ENCODE data around the gene SMURF2.
"Not testable (repeated sequence)": the region's sequence is repeated elsewhere in the genome, so short reads cannot be mapped to it uniquely, and the experiment has no call there.

The SMURF2 gene

DNA sequence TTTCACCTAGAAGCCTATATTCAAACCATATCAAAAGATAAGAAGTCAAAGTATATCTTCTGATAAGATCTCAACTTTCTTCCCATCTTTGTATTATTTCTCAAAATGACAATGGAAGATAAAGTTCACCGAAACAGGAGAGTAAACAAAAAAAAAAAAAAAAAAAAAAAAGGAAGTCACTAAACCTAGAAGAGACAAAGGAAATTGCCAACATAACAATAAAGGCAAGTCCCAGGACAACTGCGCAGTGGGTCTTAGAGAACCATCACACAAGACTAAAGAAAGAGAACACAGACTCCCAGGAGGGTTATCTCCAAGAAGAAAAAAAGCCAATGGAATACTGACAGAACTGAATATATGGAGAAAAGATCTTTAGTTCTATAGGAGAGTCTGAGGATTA is 65.7 kb downstream of the SMURF2 start:
- no peak for DNase-seq (ENCODE audit: low read depth)

DNA sequence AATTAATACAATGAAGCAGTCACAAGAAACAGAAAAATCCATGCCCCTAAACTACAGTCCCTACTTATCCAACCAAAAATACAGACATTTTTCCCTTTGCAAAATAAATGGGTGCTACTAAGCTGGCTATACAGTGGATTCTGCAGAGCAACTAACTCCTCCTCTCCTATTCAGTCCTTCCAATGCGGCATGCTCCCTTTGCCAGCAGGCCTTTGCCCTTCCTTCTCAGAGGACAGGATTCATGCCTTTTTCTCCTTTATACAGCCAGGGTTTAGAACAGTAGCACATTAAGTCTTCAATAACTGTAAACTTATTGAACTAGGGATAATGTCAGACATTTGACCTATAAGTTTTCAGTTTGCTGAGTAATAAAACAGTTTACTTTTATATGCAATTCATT is 70.2 kb downstream of the SMURF2 start:
- no peak for DNase-seq (ENCODE audit: low read depth)

DNA sequence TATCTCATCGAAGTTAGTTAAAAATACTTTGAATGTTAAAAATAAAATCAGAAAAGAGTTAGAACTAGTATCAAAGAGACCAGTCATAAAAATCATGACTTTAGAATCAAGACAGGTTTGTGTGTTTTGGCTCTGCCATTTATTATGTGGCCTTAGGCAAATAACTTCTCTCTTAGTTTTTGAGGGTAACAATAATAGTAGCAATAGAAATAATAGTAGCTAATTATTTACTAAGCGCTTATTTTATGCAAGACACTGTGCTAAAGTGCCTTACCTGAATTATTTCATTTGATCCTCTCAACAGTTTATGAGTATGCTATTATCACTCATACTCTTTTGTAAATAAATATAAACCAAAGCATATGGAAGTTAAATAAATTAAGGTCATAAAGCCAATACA is 77.0 kb downstream of the SMURF2 start:
- no peak for DNase-seq (ENCODE audit: low read depth)

DNA sequence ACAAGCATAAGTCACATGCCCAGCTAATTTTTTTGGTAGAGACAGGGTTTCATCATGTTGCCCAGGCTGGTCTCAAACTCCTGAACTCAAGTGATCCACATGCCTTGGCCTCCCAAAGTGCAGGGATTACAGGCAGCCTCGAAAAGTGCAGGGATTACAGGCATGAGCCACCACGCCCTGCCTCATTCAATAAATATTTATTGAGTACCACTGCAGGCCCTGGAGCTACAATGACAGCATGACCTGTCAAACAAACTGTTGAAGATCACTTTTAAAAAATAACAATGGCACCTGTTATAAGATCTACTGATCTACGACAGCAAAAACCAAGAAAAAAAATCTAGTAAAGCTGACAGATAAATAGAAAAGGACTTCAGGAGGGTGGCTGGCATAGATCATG is 79.1 kb downstream of the SMURF2 start:
- no peak for DNase-seq (ENCODE audit: low read depth)

DNA sequence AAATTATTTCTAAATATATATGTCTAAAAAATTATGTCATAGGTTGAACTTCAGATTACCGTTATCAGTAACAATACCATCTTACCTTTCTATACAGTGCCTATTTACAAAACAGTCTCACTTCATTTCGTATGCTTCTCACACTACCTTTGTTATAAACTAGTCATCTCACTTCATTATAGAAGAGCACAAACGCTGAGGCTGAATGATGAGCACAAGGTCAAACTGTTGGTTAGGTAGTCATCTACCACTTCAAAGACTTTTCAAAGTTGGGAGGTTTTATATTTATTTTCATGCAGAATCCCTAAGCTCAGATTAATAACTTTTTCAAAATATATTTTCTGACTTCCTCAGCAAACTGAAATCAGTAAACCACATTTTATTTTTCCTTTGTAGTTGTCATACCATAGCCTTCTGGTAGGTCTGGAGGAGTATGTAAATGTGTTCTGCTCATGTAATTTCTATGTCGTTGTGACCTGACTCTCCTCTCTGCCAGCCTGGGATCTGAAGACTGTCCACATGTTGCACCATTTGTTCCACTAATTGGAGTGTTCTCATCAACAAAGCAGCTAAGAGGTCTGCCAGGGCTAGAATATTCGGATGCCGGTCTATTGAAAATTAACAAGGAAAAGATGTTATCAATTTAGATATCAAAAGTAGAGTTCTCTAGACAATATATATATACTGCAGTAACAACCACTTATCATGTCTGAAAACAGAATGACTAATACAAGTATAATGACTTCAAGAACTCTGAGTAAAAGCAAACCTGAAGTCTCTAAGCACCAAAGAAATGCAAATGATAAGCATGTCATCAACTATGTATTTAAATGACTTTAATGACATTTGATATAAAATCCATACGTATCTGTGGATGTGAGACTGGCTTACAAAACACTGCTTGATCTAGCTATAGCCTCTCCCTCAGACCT is 81.5 kb downstream of the SMURF2 start:
- no peak for DNase-seq (ENCODE audit: low read depth)

DNA sequence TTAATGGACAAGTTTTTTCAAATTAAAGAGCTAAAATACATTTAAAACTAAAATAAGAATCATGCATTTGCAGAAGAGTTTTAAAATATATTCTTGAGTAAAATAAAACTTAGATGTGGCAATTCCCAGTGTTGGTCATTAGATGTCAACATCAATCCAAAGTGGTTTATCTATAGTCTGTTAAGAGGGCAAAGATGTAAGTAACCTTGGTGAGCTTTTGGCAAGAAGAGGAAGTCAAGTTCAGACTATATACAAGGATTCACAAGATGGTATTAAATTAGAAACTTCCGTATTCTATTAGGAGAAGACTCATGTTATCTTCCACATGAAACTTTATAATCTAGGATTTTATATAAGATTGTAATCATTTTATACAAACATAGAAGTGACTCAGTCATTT is 82.2 kb downstream of the SMURF2 start:
- DNase-seq (ENCODE audit: low read depth) = no peak

DNA sequence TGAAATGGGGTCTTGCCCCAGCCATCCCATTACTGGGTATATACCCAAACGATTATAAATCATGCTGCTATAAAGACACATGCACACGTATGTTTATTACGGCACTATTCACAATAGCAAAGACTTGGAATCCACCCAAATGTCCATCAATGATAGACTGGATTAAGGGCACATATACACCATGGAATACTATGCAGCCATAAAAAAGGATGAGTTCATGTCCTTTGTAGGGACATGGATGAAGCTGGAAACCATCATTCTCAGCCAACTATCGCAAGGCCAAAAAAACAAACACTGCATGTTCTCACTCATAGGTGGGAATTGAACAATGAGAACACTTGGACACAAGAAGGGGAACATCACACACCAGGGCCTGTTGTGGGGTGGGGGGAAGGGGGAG is 85.1 kb downstream of the SMURF2 start:
- DNase-seq (ENCODE audit: low read depth) = not testable (repeated sequence)

DNA sequence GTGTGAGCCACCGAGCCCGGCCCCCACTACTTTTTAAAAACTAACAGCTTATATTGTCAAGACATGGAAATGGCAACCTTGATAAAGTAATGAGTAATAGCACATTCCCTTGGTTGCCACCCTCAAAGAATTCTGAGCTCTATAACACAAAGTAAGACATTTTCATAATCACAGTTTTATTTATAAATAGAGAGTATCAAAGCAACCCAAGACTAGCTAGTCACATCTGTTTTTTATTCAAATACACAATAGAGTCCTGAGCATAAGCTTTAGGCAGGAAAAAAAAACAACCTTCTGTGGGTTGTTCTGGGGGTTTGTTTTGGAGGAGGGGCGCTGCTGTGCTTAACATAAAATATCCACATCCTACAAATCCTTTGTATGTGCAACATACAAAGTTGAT is 86.7 kb downstream of the SMURF2 start:
- no peak for DNase-seq (ENCODE audit: low read depth)

DNA sequence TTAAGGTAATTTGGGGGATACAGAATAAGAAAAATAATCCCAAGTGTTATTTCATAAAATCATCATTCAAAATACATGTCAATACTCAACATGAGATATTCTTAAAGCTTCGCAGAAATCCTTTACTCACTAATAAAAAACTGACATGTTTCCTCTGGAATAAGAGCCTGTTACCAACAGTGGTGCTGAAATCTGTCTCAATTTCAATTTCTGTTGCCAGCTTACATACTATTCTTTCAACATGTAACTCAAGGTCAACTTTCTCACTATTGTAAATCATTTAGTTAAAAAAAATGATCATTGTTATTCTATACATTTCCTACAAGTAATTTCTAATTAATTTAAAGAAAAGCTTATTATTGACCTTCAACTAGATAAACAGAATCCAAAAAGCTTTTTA is 87.5 kb downstream of the SMURF2 start:
- DNase-seq (ENCODE audit: low read depth) = no peak

DNA sequence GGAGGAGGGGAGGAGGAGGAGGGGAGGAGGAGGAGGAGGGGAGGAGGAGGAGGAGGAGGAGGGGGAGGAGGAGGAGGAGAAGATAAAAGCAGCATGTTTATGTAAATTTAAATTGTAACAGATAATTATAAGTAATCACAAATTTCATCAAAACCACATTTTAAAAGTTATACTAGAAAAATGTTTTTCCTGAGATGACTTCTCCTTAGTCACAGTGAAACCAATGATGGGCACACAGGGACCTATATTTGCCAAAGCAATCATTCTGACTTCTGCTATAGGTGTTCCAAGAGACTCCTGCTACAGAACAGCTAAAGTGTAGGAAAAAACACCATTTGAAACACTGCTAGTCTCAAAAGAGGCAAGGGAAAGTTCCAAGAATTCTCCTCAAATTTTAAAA is 88.9 kb downstream of the SMURF2 start:
- DNase-seq (ENCODE audit: low read depth) = no peak

DNA sequence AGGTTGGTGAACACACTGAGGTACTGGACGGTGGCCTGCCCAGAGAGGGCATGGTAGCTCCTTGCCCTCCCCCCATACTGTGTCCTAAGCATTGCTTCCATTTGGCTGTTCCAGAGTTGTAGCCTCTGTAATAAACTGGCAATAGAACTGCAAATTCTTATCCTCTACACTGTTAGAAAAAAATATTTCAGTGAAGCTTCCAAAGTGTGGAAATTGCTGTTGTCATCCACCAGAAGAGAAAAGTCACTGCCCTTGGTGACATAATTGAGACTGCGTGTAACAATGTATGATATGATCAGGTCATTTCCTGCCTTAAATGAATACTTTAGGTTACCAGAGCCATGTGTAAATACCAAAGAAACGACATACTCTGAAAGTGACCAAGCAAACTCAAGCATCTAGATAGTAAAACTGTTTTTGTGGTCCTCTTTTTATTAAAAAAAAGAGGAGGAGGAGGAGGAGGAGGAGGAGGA is 89.4 kb downstream of the SMURF2 start:
- DNase-seq (ENCODE audit: low read depth) = no peak

DNA sequence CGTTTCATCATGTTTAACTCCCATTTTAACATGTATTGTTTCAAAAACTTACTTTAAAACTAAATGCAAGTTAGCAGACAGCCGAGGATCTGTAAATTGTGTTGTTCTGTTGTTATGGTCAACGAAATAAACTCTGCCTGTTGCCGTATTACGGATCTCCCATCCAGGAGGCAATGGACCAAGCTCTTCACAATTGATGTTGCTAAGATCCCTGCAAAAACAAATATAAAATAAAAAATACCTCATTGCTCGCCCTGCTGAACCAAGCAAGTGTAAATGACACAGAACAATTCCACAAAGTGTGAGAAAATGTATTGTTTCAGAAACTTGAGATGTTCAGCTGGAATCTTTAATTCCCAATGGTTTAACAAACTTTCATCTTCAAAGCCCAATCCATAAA is 90.4 kb downstream of the SMURF2 start:
- no peak for DNase-seq (ENCODE audit: low read depth)

DNA sequence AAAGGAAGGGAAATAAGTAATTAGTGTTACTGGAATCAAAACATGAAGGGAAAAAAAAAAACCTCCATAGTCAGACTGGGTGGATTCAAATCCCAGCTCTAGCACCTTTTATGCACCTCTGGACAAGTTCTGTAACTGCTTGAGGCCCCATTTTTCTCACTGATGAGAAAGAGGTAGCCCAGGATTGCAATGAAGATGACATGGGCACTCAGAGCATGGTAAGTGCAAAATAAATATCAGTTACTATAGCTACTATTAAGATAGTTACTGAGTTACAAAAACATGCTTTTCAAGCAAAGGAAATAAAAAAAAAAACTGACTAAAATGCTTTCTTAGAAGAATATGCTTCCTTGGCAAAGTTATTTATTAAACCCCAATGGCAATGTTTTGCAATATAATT is 96.5 kb downstream of the SMURF2 start:
- DNase-seq (ENCODE audit: low read depth) = no peak

DNA sequence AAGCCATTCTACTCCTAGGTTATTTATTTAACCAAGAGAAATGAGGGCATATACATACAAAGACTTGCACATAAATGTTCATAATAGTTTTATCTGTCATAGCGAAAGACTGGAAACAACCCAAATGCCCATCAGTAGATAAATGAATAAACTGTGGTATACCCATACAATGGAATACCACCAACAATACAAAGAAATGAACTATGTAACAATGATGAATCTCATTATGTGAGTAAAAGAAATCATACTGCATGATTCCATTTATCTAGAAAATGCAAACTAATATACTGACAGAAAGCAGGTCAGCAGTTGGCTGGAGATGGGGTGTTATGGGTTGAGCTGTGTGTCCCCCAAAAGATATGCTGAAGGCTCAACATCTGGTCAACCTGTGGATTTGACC is 98.0 kb downstream of the SMURF2 start:
- no peak for DNase-seq (ENCODE audit: low read depth)

DNA sequence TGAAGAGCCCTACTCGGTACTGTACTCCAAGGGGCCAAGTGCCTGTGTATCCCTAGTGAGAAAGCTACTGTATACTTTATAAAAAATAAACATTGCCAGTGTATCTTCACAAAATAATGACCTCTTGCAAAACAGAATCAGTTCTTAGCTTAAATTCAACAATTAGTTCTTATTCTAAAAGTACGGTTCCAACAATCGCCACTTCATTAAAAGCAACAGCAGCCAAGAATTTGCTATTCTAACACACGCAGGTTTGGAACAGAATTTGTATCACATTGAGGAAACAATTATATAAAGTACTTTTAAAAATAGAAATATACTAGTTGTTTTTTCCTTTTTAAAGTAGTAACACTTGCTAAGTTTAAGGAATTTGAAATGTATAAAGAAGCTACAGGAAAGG is 106.8 kb downstream of the SMURF2 start:
- DNase-seq (ENCODE audit: low read depth) = no peak

DNA sequence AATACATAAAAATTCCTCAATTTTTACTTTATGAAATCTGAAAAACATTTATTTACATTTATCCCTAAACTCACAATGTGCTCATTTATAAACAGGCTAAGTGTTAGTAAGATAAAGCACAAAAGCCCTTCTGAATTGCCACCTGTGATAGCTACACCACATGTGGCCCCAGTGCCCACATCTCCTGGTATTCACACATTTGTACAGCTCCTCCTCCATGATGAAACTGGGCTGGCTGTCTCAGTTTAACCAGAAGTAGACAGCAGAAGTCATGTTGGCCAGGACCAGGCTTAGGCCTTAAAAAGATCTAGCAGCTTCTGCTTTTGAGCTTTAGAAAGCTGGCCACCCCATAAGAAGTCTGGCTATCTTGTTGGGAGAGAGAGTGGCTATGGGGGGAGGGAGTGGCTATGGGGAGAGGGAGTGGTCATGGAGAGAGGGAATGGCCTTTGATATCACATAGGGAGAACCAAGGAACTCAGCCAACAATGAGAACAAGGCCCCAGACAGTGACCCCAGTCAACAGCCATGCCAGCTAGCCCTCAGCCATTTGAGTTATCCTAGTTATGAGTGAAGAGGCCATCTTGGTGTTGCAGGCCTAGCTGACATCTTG is 108.0 kb downstream of the SMURF2 start:
- DNase-seq (ENCODE audit: low read depth) = no peak

DNA sequence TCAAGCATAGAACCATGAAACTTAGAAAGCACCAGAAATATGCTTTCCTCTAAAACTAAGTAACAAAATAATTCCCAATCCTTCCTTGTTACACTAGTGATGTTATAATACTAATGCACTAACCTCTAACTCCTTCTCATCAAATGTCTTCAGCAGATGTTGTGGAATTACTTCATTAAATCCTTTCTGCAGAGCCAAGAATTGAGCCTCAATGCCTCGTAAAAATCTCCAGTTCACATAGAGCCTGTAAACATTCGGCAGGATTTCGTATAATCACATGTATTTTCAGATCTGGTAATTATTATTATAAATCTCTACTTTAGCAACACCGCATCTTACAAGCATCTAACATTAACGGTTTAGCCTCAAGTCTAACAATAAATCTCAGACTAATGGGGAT is 110.6 kb downstream of the SMURF2 start:
- no peak for DNase-seq (ENCODE audit: low read depth)

DNA sequence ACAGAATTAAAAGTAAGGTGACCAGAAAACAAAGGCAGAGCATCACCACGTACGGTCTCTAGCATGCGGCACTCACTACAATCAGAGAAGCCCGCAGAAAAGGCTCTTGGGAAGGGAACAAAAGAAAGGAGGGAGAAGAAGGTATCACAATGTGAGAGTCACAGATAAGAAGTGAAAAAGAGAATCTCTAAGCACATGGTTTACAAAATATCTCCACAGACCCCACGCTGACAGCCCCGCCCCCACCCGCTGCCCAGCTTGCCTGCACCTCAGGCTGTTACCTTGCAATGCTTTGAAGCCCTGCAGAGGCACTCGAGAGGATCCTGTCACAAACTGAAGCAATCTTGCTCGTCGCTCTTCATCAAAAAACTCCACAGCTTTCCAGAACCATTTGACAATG is 114.8 kb downstream of the SMURF2 start:
- no peak for DNase-seq (ENCODE audit: low read depth)

DNA sequence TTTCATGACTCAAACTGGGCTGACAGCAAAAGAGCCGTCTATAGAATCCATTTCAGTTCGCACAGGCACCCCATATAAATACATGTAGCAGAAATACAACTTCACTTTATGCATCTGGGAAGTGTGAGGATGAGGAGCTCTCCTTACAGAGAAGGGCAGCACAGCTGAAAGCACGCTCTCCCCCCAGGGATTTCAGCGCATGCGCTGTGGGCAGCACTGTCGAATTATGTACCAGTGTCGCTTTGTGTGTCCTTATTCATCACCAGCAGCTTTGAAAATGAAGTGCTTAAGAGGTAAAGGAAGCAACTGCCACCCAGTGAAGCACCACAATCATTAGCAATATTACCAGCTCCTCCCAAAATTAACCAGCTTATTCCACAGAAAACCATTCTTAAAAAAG is 115.4 kb downstream of the SMURF2 start:
- no peak for DNase-seq (ENCODE audit: low read depth)

DNA sequence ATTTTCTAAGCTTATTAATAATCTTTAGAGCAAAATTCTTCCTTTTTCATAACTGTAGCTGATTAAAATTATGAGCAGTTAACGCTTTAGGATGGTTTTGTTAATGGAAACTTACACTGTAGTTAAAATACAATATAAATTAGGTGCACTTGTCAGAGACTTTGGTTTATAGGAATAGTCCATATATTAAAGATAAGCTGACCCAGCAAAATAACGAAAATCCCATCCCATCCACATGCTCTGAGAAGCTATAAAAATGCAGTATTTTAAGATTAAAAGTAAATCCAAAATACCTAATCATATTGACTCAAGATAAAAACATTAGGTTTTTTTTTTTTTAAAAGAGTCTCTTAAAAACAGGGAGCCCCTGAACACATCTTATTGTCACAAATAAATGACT is 117.4 kb downstream of the SMURF2 start:
- no peak for DNase-seq (ENCODE audit: low read depth)

DNA sequence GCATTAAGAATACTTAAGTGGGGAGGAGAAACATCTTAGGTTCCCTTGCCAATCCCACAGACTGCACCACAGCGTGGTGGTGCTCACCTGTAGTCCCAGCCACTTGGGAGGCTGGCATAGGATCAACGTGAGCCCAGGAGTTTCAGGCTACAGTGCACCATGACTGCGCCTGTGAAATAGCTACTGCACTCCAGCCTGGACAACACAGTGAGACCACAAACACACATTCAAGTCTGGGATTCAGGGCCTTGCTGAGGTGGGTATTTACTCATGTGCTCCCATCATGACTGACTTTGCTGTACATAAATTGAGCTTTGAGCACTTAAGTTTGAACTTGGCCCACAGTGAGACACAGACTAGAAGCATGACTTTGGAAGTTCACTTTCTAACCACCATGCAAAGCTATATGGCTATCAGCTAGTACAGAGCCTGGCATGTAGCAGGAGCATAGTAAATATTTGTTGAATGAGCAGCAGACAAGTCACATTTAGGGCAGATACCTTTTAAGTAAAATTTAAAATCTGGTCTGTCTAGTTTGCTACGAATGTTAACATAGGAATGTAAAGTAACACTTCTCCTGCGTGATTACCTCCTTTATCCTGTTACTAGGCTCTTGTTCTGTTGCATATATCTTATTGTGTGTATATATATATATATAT is 121.9 kb downstream of the SMURF2 start:
- no peak for DNase-seq (ENCODE audit: low read depth)

DNA sequence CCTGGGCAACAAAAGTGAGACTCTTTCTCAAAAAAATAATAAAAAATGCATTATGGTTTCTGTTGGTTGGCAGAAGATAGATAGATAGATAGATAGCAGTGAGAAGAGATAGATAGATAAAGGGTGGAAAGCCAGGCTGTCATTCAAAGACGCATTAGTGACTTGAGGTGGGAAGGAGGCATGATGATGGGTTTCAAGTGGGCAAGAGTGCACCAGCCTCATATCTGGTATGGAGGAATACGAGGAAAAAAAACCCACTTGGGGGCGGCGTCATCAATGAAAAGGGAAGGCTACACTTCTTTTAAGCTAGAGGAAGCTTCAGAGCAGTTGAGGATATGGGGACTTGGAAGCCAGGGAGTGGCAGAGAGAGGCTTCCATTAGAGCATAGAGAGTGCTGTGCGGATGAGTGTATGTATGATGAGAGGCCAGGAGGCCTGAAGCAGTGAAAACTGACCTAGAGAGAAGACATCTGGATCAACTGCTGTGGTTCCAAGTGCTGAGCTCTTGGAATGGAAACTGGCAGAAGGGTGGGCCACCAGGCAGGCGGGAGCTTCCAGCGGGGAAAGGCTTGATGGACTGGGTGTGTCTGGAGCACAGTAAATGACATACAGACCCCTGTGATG is 123.5 kb downstream of the SMURF2 start:
- DNase-seq (ENCODE audit: low read depth) = no peak

DNA sequence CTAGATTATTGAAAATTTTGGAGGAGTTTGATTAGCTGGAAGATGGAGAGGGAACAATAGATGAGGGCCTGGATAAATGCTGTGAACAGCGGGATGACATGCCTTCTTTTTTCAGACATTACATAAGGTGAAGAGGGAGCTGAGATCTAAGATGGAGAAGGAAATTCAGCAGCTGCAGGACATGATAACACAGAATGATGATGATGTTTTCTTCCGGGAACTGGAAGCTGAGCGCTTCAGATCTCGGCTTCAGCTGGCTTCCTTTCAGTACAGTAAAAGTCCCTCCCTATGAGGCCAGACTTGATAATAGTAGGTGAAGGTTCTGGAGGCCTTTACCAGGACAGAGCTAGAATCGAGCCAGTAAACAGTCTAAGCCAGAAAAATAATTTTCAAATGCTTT is 124.6 kb downstream of the SMURF2 start:
- DNase-seq (ENCODE audit: low read depth) = no peak
